Adipocyte (in vitro differentiated cells): Measurements from ENCODE around the gene CAMSAP2.

Experiments used
- DNase-seq: peaks from one replicate; pipeline ENCODE4 v3.0.0-alpha.2; 2015; ENCODE audit warnings: low read depth
- H3K27me3 ChIP-seq: replicated peaks from 2 replicates; pipeline ENCODE4 v1.7.0; 2013; ENCODE audit warnings: mild to moderate bottlenecking, low read length, moderate library complexity; ENCODE audit not compliant: control insufficient read depth, insufficient read depth
- H3K36me3 ChIP-seq: 2 replicates; pipeline ENCODE4 v1.7.0; 2013; ENCODE audit warnings: low read length, mild to moderate bottlenecking, moderate library complexity; ENCODE audit not compliant: control insufficient read depth, insufficient read depth, severe bottlenecking
- H3K4me1 ChIP-seq: 2 replicates; pipeline ENCODE4 v1.7.0; 2013; ENCODE audit warnings: mild to moderate bottlenecking, low read length, moderate library complexity; ENCODE audit not compliant: control insufficient read depth, insufficient read depth
- H3K4me3 ChIP-seq: 2 replicates; pipeline ENCODE4 v1.7.0; 2013; ENCODE audit warnings: mild to moderate bottlenecking, low read length, moderate library complexity
- H3K9ac ChIP-seq: 2 replicates; pipeline ENCODE4 v1.7.0; 2013; ENCODE audit warnings: mild to moderate bottlenecking, low read length, moderate library complexity
- H3K9me3 ChIP-seq: 2 replicates; pipeline ENCODE4 v1.7.0; 2013; ENCODE audit warnings: mild to moderate bottlenecking, low read length, moderate library complexity; ENCODE audit not compliant: control insufficient read depth

The CAMSAP2 gene

GRCh38 chr1:200771625-200772555, 33.2 kb downstream of the CAMSAP2 start:
- Histone ChIP-seq H3K36me3 (peaks cover 29% of the 10 kb centered on the region), H3K9me3 (no peaks in the 10 kb centered on the region), H3K9ac (no peak overlapping the region), H3K4me1 (peaks cover 38% of the 10 kb centered on the region), H3K4me3 (no peak overlapping the region), H3K27me3 (no peaks in the 10 kb centered on the region)
- DNase-seq = no peak

- H3K4me1 ChIP-seq = peaks cover 34% of the 10 kb centered on the region
- H3K9me3 ChIP-seq = no peaks in the 10 kb centered on the region
- peaks cover 18% of the 10 kb centered on the region for H3K36me3 ChIP-seq
- H3K4me3 ChIP-seq = no peak overlapping the region
- no peak for DNase-seq
- H3K27me3 ChIP-seq = no peaks in the 10 kb centered on the region
- peak overlapping the region; percentile 47 for H3K9ac ChIP-seq
Measured at GRCh38 chr1:200774311-200774710, 35.6 kb downstream of the CAMSAP2 start.

- Histone ChIP-seq H3K4me1 (peaks cover 34% of the 10 kb centered on the region), H3K9me3 (no peaks in the 10 kb centered on the region), H3K4me3 (no peak overlapping the region), H3K36me3 (peaks cover 12% of the 10 kb centered on the region), H3K9ac (peak overlapping the region; percentile 47), H3K27me3 (no peaks in the 10 kb centered on the region)
- peak; percentile 37 for DNase-seq
Measured at GRCh38 chr1:200774735-200775444, 36.2 kb downstream of the CAMSAP2 start.

- Histone ChIP-seq H3K36me3 (peaks cover 8% of the 10 kb centered on the region), H3K9ac (no peak overlapping the region), H3K4me3 (no peak overlapping the region), H3K4me1 (peaks cover 42% of the 10 kb centered on the region), H3K9me3 (no peaks in the 10 kb centered on the region), H3K27me3 (no peaks in the 10 kb centered on the region)
- no peak for DNase-seq
Measured at GRCh38 chr1:200775850-200776249, 37.2 kb downstream of the CAMSAP2 start.

- no peak overlapping the region for H3K4me3 ChIP-seq
- peaks cover 47% of the 10 kb centered on the region for H3K4me1 ChIP-seq
- H3K9ac ChIP-seq = no peak overlapping the region
- no peak for DNase-seq
- no peaks in the 10 kb centered on the region for H3K9me3 ChIP-seq
- no peaks in the 10 kb centered on the region for H3K27me3 ChIP-seq
- H3K36me3 ChIP-seq = peaks cover 8% of the 10 kb centered on the region
Measured at GRCh38 chr1:200776949-200777348, 38.3 kb downstream of the CAMSAP2 start.

- Histone ChIP-seq H3K27me3 (no peaks in the 10 kb centered on the region), H3K36me3 (peaks cover 18% of the 10 kb centered on the region), H3K9ac (no peak overlapping the region), H3K4me3 (no peak overlapping the region), H3K9me3 (peaks cover 3% of the 10 kb centered on the region), H3K4me1 (peaks cover 47% of the 10 kb centered on the region)
- DNase-seq = no peak
Measured at GRCh38 chr1:200778766-200779165, 40.1 kb downstream of the CAMSAP2 start.

GRCh38 chr1:200779326-200779725, 40.6 kb downstream of the CAMSAP2 start:
- DNase-seq = no peak
- Histone ChIP-seq H3K36me3 (peaks cover 14% of the 10 kb centered on the region), H3K9ac (no peak overlapping the region), H3K4me1 (peaks cover 42% of the 10 kb centered on the region), H3K27me3 (no peaks in the 10 kb centered on the region), H3K4me3 (no peak overlapping the region), H3K9me3 (peaks cover 3% of the 10 kb centered on the region)

- H3K4me3 ChIP-seq = peak overlapping the region; percentile 73
- no peaks in the 10 kb centered on the region for H3K27me3 ChIP-seq
- DNase-seq = peak; percentile 77
- H3K9ac ChIP-seq = peak overlapping the region; percentile 62
- H3K36me3 ChIP-seq = peaks cover 14% of the 10 kb centered on the region
- H3K9me3 ChIP-seq = peaks cover 3% of the 10 kb centered on the region
- peaks cover 27% of the 10 kb centered on the region for H3K4me1 ChIP-seq
Measured at GRCh38 chr1:200780545-200781369, 42.1 kb downstream of the CAMSAP2 start.

GRCh38 chr1:200783926-200784325, 45.2 kb downstream of the CAMSAP2 start:
- H3K36me3 ChIP-seq = peaks cover 29% of the 10 kb centered on the region
- H3K4me1 ChIP-seq = peaks cover 13% of the 10 kb centered on the region
- no peaks in the 10 kb centered on the region for H3K27me3 ChIP-seq
- DNase-seq = no peak
- H3K4me3 ChIP-seq = no peak overlapping the region
- no peak overlapping the region for H3K9ac ChIP-seq
- H3K9me3 ChIP-seq = peaks cover 3% of the 10 kb centered on the region

GRCh38 chr1:200784576-200784975, 45.9 kb downstream of the CAMSAP2 start:
- Histone ChIP-seq H3K4me1 (peaks cover 13% of the 10 kb centered on the region), H3K9ac (no peak overlapping the region), H3K27me3 (no peaks in the 10 kb centered on the region), H3K4me3 (no peak overlapping the region), H3K36me3 (peaks cover 29% of the 10 kb centered on the region), H3K9me3 (peaks cover 3% of the 10 kb centered on the region)
- DNase-seq = no peak

GRCh38 chr1:200786788-200787187, 48.1 kb downstream of the CAMSAP2 start:
- Histone ChIP-seq H3K4me1 (no peaks in the 10 kb centered on the region), H3K36me3 (peaks cover 29% of the 10 kb centered on the region), H3K9ac (no peak overlapping the region), H3K9me3 (peaks cover 3% of the 10 kb centered on the region), H3K27me3 (no peaks in the 10 kb centered on the region), H3K4me3 (no peak overlapping the region)
- DNase-seq = no peak
